IPS DF 19.7 (cell line): ENCODE measurements around the gene DYNLT3.

Experiments
- DNase-seq: peaks from one replicate; pipeline ENCODE4 v3.0.0-alpha.2; 2013; ENCODE audit warnings: low read depth, low spot score

Gene DYNLT3

GRCh38 chrX:37846934-37847732 is at the start of gene DYNLT3:
Gene DYNLT3, minus strand, starts transcription at chrX:37847571. Its CDS starts 61 bp downstream, at chrX:37847510.
- peak; percentile 30 for DNase-seq

- no peak for DNase-seq
These were observed 49.1 kb upstream of the DYNLT3 start for GRCh38 chrX:37896511-37896890.

DNA sequence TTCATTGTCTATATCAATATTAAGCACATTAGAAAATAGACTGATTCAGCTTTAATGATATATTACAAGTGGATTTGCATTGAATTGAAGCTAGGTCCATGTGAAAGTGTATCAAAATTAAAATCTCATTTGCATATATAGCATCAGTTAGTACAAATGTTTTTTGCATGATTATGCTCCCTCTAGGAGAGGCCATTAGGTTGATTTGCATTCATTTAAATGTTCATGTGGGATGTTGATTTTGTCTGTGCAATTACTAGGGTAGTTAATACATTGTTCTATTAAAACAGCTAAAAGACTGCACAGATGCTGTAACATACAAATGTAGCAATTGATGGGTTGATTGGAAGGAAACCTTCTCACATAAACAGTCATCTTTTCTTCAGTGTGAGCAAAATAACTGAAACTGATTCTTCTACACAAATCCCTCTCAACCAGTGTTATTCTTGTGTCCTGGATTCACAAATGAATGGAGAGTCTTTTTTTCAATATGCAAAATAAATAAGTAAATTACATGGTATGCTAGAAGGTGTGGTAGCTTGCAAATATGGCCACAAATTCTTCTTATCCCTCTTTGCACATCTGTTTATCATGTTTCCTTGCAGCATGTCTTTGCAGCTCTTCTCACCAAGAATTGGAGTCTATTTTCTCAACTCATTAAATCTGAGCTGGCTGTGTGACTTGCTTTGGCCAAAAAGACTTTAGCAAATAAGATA is 48.6 kb upstream of the DYNLT3 start:
- no peak for DNase-seq

- no peak for DNase-seq
These were observed 47.4 kb upstream of the DYNLT3 start for GRCh38 chrX:37894725-37895124.

GRCh38 chrX:37888010-37888409 is 40.6 kb upstream of the DYNLT3 start:
- no peak for DNase-seq

- DNase-seq = no peak
These were observed 40.0 kb upstream of the DYNLT3 start for GRCh38 chrX:37887347-37887746.

DNA sequence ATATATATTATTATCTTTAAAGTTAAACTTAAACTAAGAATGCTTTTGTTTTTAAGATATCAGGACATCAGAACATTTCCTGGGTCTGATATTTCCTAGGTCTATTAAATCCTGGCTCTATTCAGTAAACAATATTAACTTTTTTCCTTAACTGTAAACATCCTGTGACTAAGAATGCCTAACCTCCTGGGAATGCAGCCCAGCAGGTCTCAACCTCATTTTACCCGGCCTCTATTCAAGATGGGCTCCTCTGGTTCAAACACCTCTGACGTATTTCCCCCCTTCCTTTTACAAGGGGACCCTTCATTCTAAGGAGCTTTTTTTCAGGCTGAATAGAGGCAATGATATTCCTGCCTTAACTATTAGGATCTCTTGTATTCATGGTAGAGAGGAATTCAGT is 35.8 kb upstream of the DYNLT3 start:
- DNase-seq = no peak

- DNase-seq = no peak
These were observed 32.3 kb upstream of the DYNLT3 start for GRCh38 chrX:37879692-37880091.

DNA sequence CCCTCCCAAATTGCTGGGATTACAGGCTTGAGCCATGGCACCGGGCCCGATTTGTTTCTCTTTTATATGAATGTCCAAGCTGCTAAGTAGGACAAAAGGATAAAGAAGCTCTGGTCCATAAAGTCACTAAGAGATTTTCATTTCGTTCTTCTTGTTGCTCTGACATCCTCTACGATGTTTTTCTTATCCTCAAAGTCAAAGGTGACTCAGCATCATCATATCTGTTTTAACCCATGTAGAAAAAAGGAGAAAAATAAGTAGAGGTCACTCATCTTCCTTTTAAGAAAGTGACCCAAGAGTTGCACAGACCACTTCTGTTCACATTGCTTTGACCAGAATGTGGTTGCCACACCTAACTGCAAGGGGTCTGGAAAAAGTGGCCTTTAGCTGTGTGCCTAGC is 29.3 kb upstream of the DYNLT3 start:
- no peak for DNase-seq

DNA sequence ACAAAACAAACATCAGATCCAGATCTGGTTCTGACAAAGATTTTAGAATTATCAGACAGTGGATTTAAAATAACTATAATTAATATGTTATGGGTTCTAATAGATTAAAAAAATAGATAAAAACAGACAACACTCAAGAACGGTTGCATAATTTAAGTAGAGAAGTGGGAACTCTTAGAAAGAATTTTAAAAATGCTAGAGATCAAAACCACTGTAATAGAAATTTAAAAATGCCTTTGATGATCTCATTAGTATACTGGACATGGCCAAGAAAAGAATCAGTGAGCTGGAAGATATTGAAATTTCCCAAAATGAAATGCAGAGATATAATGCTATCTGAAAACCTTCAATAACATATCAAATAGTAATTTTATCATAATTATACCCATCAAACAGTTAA is 28.3 kb upstream of the DYNLT3 start:
- DNase-seq = no peak

GRCh38 chrX:37873220-37873619 is 25.8 kb upstream of the DYNLT3 start:
- no peak for DNase-seq

DNA sequence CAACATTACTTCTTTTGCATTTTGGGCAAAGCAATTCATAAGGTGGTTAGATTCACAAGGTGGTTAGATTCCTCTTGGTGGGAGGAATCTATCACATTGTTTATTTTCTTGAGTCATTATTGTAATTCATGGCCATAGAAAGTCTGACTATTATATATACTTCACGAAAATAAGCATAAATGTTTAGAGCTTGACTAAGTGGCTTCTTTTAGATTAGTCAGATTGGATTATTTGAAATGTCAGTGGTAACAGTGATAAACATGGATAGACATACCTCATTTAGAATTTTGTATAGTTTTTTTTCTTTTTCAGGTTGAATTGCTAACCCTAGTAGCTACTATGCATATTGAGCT is 24.9 kb upstream of the DYNLT3 start:
- no peak for DNase-seq

- DNase-seq = no peak
These were observed 24.4 kb upstream of the DYNLT3 start for GRCh38 chrX:37871626-37872302.

- no peak for DNase-seq
These were observed 20.3 kb upstream of the DYNLT3 start for GRCh38 chrX:37867536-37868153.

DNA sequence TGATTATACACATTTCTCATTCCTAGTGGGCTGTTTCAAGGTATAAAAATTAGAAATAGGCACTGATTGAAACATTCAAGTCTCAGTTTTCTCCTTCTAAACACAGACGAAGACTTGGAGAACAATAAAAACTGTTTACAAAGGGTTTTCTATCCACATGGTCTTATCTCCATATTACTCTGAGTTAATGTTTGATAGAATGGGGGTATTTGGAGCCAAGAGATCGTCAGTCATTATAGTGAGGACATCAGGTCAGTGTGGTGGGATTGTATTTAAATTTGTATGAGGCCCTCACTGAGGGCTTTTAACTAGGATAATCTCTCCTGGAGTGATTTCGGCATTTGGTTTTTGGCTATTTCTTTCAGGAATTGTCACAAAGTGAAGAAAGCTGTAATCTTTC is 16.4 kb upstream of the DYNLT3 start:
- DNase-seq = no peak

- no peak for DNase-seq
These were observed 15.5 kb upstream of the DYNLT3 start for GRCh38 chrX:37862851-37863250.

DNA sequence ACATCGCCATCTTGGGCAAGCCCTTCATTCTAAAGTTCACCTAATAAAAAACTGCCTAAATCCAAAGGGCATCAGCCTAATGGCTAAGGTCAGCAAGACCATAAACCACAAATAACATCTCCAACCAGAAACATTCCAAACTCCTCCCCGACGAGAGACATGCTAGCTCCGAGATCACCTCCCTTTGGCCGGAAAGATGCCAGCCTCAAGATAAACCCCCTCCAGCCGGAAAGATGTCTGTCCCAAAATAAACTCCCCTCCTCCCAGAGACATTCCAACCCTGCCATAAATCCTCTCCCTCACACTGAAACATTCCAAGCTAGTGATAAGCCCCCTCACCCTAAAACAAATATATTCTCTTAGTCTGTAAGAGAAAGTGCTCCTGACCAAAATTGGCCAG is 13.3 kb upstream of the DYNLT3 start:
- DNase-seq = no peak

GRCh38 chrX:37854748-37855147 is 7.4 kb upstream of the DYNLT3 start:
- no peak for DNase-seq

DNA sequence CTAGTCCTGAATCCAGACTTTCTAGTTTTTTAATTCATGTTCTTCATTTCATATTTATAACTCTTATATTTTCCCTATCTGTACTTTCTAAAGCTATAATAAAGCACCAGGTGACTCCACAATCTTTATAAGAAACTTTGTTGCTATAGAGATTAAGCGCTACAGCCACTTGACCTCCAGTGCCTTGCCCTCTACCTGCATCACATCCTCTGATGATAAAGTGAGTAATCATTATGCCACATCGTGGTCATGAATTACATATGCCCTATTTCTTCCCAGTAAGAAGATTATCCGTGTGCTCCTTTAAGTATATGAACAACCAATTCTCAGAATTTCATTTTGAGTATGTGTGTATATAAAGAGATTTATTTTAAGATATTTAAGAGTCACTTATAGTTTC is 6.8 kb upstream of the DYNLT3 start:
- no peak for DNase-seq

DNA sequence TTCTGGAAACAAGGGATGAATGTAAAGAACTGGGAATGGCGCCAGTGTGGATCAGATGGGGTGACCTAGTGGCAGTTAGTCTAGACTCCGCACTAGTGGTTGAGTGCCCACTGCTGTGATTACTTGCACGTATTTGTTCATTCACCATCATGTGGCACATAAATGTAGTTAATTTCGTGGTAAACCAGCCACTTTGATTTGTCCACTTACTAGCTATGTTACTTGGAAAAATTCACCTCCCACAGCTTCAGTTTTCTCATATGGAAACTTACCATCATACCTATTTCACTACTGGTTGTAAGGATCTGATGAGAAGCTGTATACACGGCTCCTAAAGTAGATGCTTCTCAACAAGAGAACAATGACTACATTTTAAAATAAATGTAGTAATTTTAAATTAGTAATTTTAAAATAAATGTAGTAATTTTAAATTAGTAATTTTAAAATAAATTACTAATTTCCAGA is 394 bp upstream of the DYNLT3 start:
- no peak for DNase-seq

- DNase-seq = no peak
These were observed 825 bp downstream of the DYNLT3 start for GRCh38 chrX:37846558-37846933.

DNA sequence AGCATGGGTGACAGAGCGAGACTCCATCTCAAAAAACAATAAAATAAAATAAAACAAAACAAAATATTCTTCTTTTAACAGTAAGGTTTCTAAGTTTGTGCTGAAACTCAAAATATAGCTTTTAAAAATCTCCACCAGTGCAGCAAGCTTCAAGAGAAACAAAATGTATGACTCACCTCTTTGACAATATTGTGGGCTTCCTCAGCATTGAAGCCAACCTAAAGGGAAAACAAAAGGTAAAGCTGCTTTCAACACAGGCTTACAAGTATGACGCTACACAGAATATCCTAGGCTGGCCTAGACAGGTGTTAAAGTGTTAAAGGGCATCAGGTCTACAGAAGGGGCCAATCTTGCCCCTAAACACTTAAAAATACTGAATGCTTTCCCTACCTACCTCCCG is 1.2 kb downstream of the DYNLT3 start:
- DNase-seq = no peak
